Common myeloid progenitor, CD34-positive (primary cell): ENCODE data around the gene INTS2.
"Not testable (repeated sequence)": the region's sequence is repeated elsewhere in the genome, so short reads cannot be mapped to it uniquely, and the experiment has no call there.

ENCODE experiments used
- CTCF ChIA-PET: fragments of 350-600 bp; sonication (Branson Sonifier 250); formaldehyde crosslinking; loops from one replicate; lab custom pipeline; 2021; ENCODE audit warnings: antibody characterized with exemption; lab: Charles Lee
- POLR2A ChIA-PET: fragments of 350-600 bp; sonication (Branson Sonifier 250); formaldehyde crosslinking; loops from one replicate; lab custom pipeline; 2021; ENCODE audit warnings: antibody characterized with exemption; lab: Charles Lee
- DNase-seq, 3 donors: peaks; one replicate each; pipeline versions ENCODE4 v3.0.0 to v3.0.0-alpha.2; 2013
- H3K27ac ChIP-seq, 2 experiments: 1 replicate in 1 of 2; 2 replicates in 1 of 2; pipeline ENCODE4 v1.7.0; 2013; ENCODE audit warnings: inconsistent platforms in 2 of 2, low read length in 2 of 2, mild to moderate bottlenecking in 2 of 2, low read depth in 1 of 2, moderate library complexity in 1 of 2; ENCODE audit not compliant: severe bottlenecking in 2 of 2, insufficient read depth in 1 of 2, poor library complexity in 1 of 2
- H3K27me3 ChIP-seq, 5 experiments: replicated peaks in 2 of 5; 1 replicate in 3 of 5; 2 replicates in 2 of 5; pipeline versions ENCODE4 v1.6.1 to v1.7.0; 2013; ENCODE audit warnings: low read length in 4 of 5, mild to moderate bottlenecking in 2 of 5, moderate library complexity in 2 of 5, inconsistent platforms in 1 of 5; ENCODE audit not compliant: insufficient read depth in 5 of 5, control insufficient read depth in 4 of 5
- H3K36me3 ChIP-seq, 4 experiments: 1 replicate in 2 of 4; 2 replicates in 2 of 4; pipeline versions ENCODE4 v1.6.1 to v1.7.0; 2013; ENCODE audit warnings: low read length in 3 of 4, control low read depth in 1 of 4, mild to moderate bottlenecking in 1 of 4; ENCODE audit not compliant: control insufficient read depth in 4 of 4, insufficient read depth in 4 of 4
- H3K4me1 ChIP-seq, 4 experiments: 1 replicate in 3 of 4; 2 replicates in 1 of 4; pipeline versions ENCODE4 v1.6.1 to v1.7.1; 2013; ENCODE audit warnings: low read length in 3 of 4, mild to moderate bottlenecking in 3 of 4, control low read depth in 1 of 4, inconsistent platforms in 1 of 4, moderate library complexity in 1 of 4; ENCODE audit not compliant: control insufficient read depth in 4 of 4, insufficient read depth in 4 of 4; ENCODE audit errors: control extremely low read depth in 1 of 4
- H3K4me3 ChIP-seq, 7 experiments: 1 replicate in 4 of 7; 2 replicates in 3 of 7; pipeline versions ENCODE4 v1.5.1 to v1.7.0; 2013; ENCODE audit warnings: mild to moderate bottlenecking in 7 of 7, low read length in 6 of 7, moderate library complexity in 6 of 7, inconsistent platforms in 2 of 7, low read depth in 2 of 7, control low read depth in 1 of 7; ENCODE audit not compliant: insufficient read depth in 4 of 7, control insufficient read depth in 1 of 7; ENCODE audit errors: extremely low read depth in 1 of 7
- H3K9me3 ChIP-seq, 5 experiments: 1 replicate in 4 of 5; 2 replicates in 1 of 5; pipeline versions ENCODE4 v1.6.1 to v1.7.1; 2013; ENCODE audit warnings: low read length in 4 of 5, mild to moderate bottlenecking in 2 of 5, inconsistent platforms in 1 of 5, low read depth in 1 of 5, moderate library complexity in 1 of 5; ENCODE audit not compliant: control insufficient read depth in 4 of 5, insufficient read depth in 2 of 5; ENCODE audit errors: control extremely low read depth in 1 of 5
- WGBS: methylation state at CpG from one replicate; pipeline ENCODE4 v1.1.5; 2013; ENCODE audit not compliant: insufficient coverage; 5-methylcytosine and 5-hydroxymethylcytosine counted together

INTS2 gene

GRCh38 chr17:61897548-61898180 lies 30.1 kb downstream of the INTS2 start:
- POLR2A ChIA-PET, result no interaction called here
- H3K9me3 ChIP-seq, result no peaks in the 10 kb centered on the region
- H3K27me3 ChIP-seq, result no peaks in the 10 kb centered on the region
- no peaks in the 10 kb centered on the region for H3K4me1 ChIP-seq
- no peak overlapping the region for H3K4me3 ChIP-seq
- 80% methylated on average over 1 of the region's 2 CpGs for WGBS
- H3K36me3 ChIP-seq, result peaks cover 12 to 36% (median 27%) of the 10 kb centered on the region in 4 experiments
- H3K27ac ChIP-seq, result no peak overlapping the region
- CTCF ChIA-PET, result no interaction called here
- DNase-seq, result no peak

- no peaks in the 10 kb centered on the region for H3K27me3 ChIP-seq
- no peaks in the 10 kb centered on the region for H3K4me1 ChIP-seq
- H3K27ac ChIP-seq, result no peak overlapping the region
- no peaks in the 10 kb centered on the region for H3K9me3 ChIP-seq
- no CpG with 5 or more reads among the region's 2 CpGs for WGBS
- ChIA-PET CTCF (no interaction called here), POLR2A (no interaction called here)
- no peak overlapping the region for H3K4me3 ChIP-seq
- no peak for DNase-seq
- peaks cover 12 to 38% (median 25%) of the 10 kb centered on the region in 4 experiments for H3K36me3 ChIP-seq
These were observed 32.4 kb downstream of the INTS2 start for GRCh38 chr17:61895391-61895790.

- H3K4me1 ChIP-seq, DNase-seq, H3K4me3 ChIP-seq, H3K27ac ChIP-seq, H3K9me3 ChIP-seq, POLR2A ChIA-PET, CTCF ChIA-PET, H3K27me3 ChIP-seq: not testable (repeated sequence)
- H3K36me3 ChIP-seq, result peaks cover 11 to 39% (median 22%) of the 10 kb centered on the region in 4 experiments
- WGBS, result no CpG with 5 or more reads among the region's 5 CpGs
These were observed 33.5 kb downstream of the INTS2 start for GRCh38 chr17:61894310-61894709.

- CTCF ChIA-PET, H3K27me3 ChIP-seq, POLR2A ChIA-PET, H3K9me3 ChIP-seq, DNase-seq, H3K4me1 ChIP-seq, H3K27ac ChIP-seq, H3K4me3 ChIP-seq: not testable (repeated sequence)
- WGBS, result 98% methylated on average over 5 of the region's 6 CpGs
- H3K36me3 ChIP-seq, result peaks cover 6 to 51% (median 23%) of the 10 kb centered on the region in 4 experiments
These were observed 40.0 kb downstream of the INTS2 start for GRCh38 chr17:61887733-61888132.

- POLR2A ChIA-PET, result interaction anchor here (0.7 kb wide), 1 partner anchor 180 kb away, joined by 3 read pairs; no protein-coding TSS in a partner anchor
- H3K4me3 ChIP-seq, H3K4me1 ChIP-seq, CTCF ChIA-PET, DNase-seq, H3K27me3 ChIP-seq, H3K27ac ChIP-seq, H3K9me3 ChIP-seq: not testable (repeated sequence)
- WGBS, result 100% methylated on average over 6 of the region's 8 CpGs
- peaks cover 6 to 48% (median 24%) of the 10 kb centered on the region in 4 experiments for H3K36me3 ChIP-seq
These were observed 41.9 kb downstream of the INTS2 start for GRCh38 chr17:61885865-61886264.

GRCh38 chr17:61884864-61885263 lies 42.9 kb downstream of the INTS2 start:
- H3K9me3 ChIP-seq, result no peaks in the 10 kb centered on the region
- ChIA-PET CTCF (no interaction called here), POLR2A (no interaction called here)
- H3K4me1 ChIP-seq, result no peaks in the 10 kb centered on the region
- H3K36me3 ChIP-seq, result peaks cover 6 to 53% (median 26%) of the 10 kb centered on the region in 4 experiments
- WGBS, result no CpG with 5 or more reads among the region's 3 CpGs
- no peak overlapping the region for H3K4me3 ChIP-seq
- no peak overlapping the region for H3K27ac ChIP-seq
- no peaks in the 10 kb centered on the region for H3K27me3 ChIP-seq
- DNase-seq, result no peak

- DNase-seq, result no peak
- WGBS, result no CpG with 5 or more reads among the region's 4 CpGs
- ChIA-PET POLR2A (no interaction called here), CTCF (no interaction called here)
- Histone ChIP-seq H3K27me3 (no peaks in the 10 kb centered on the region), H3K4me3 (no peak overlapping the region), H3K4me1 (no peaks in the 10 kb centered on the region), H3K27ac (no peak overlapping the region), H3K9me3 (no peaks in the 10 kb centered on the region), H3K36me3 (peaks cover 10 to 59% (median 31%) of the 10 kb centered on the region in 4 experiments)
These were observed 47.1 kb downstream of the INTS2 start for GRCh38 chr17:61880589-61881102.
